Ovary (tissue), 3 donors: Measurements from ENCODE around the gene NTRK3.

Source experiments
- POLR2A ChIP-seq: fragments of 450-650 bp; IDR thresholded peaks from one replicate; pipeline ENCODE4 v1.6.1; 2017; ENCODE audit warnings: antibody characterized with exemption, mild to moderate bottlenecking, moderate library complexity
- TF ChIP-seq, protein P1 (sequence below), 3 donors: fragments of 450-650 bp in 2 of 3; fragments of 200-600 bp in 1 of 3; IDR thresholded peaks; one replicate each; pipeline versions ENCODE4 v1.5.1 to v1.8.0; 2016 to 2022; ENCODE audit warnings: antibody characterized with exemption in 3 of 3, mild to moderate bottlenecking in 1 of 3
- donor health status: DM: no; HTN: no; CAD: no.

DNA sequence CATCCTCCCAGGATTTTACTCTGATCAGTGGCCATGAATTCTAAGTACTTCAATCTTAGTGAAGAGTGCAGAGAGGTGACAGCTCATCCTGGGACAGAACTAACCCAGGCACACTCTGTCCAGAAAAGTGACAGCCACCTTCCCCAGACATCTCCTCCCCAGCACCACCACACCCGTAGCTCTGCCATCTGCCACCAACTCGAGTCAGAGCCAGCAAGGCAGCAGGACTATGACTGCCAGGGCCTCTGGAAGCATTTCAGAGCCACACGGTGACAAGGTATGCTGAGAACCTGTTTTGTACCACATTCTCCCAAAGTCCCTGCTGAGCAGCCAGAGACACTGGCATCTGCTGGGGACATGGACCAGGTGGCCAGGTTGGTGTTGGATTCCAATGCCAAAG, 71.0 kb downstream of the NTRK3 start:
- no peak for TF ChIP-seq POLR2A
- TF ChIP-seq, protein P1, sequence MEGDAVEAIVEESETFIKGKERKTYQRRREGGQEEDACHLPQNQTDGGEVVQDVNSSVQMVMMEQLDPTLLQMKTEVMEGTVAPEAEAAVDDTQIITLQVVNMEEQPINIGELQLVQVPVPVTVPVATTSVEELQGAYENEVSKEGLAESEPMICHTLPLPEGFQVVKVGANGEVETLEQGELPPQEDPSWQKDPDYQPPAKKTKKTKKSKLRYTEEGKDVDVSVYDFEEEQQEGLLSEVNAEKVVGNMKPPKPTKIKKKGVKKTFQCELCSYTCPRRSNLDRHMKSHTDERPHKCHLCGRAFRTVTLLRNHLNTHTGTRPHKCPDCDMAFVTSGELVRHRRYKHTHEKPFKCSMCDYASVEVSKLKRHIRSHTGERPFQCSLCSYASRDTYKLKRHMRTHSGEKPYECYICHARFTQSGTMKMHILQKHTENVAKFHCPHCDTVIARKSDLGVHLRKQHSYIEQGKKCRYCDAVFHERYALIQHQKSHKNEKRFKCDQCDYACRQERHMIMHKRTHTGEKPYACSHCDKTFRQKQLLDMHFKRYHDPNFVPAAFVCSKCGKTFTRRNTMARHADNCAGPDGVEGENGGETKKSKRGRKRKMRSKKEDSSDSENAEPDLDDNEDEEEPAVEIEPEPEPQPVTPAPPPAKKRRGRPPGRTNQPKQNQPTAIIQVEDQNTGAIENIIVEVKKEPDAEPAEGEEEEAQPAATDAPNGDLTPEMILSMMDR (IDR thresholded peaks at IDR 0.05), result no peak
